GF-D8 (cell line): Measurements from ENCODE around the gene TM9SF1.

Experiments used
- DNase-seq: peaks from one replicate; lab custom pipeline; 2025; lab: John Stamatoyannopoulos, UW

The TM9SF1 gene

GRCh38 chr14:24197056-24197450, 1.8 kb upstream of the TM9SF1 start:
- no peak for DNase-seq

- DNase-seq, result peak; percentile 61
Observed at GRCh38 chr14:24196071-24197055, 1.1 kb upstream of the TM9SF1 start.

GRCh38 chr14:24194873-24195185, 412 bp downstream of the TM9SF1 start:
- DNase-seq, result no peak

- no peak for DNase-seq
Observed at GRCh38 chr14:24194186-24194872, 912 bp downstream of the TM9SF1 start.

- DNase-seq, result no peak
Observed at GRCh38 chr14:24192933-24193332, 2.3 kb downstream of the TM9SF1 start.

- no peak for DNase-seq
Observed at GRCh38 chr14:24190416-24190815, 4.8 kb downstream of the TM9SF1 start.

GRCh38 chr14:24189460-24189859, 5.8 kb downstream of the TM9SF1 start:
- DNase-seq, result no peak

- DNase-seq, result no peak
Observed at GRCh38 chr14:24189059-24189375, 6.2 kb downstream of the TM9SF1 start.

GRCh38 chr14:24188251-24189058, 6.8 kb downstream of the TM9SF1 start, which contains the start of gene IPO4:
IPO4 (minus strand) TSS chr14:24188816; CDS start chr14:24188787, 29 bp downstream.
- peak; percentile 92 for DNase-seq

- DNase-seq, result no peak
Observed at GRCh38 chr14:24187539-24187915, 7.7 kb downstream of the TM9SF1 start.

- DNase-seq, result no peak
Observed at GRCh38 chr14:24186831-24187538, 8.3 kb downstream of the TM9SF1 start.

- DNase-seq, result no peak
Observed at GRCh38 chr14:24185741-24186140, 9.5 kb downstream of the TM9SF1 start.

- DNase-seq, result no peak
Observed at GRCh38 chr14:24185026-24185425, 10.2 kb downstream of the TM9SF1 start.

GRCh38 chr14:24184104-24184970, 10.9 kb downstream of the TM9SF1 start:
- DNase-seq, result no peak

GRCh38 chr14:24183014-24183481, 12.2 kb downstream of the TM9SF1 start:
- no peak for DNase-seq

GRCh38 chr14:24182110-24182882, 12.9 kb downstream of the TM9SF1 start:
- DNase-seq, result no peak

- no peak for DNase-seq
Observed at GRCh38 chr14:24181371-24182077, 13.7 kb downstream of the TM9SF1 start.

- no peak for DNase-seq
Observed at GRCh38 chr14:24179961-24180796, 15.1 kb downstream of the TM9SF1 start.
